Activated naive CD8-positive, alpha-beta T cell treated with anti-CD3 and anti-CD28 coated beads, Interleukin-2, amount 10 ng/mL, durations not matched to agents 7 days and 5 days (primary cell): Measurements from ENCODE around the gene PRRX2. TPM values are rescaled to one million over a fixed set of nuclear protein-coding genes. Genes with fewer than 3 reads are reported as not detected.
"Not testable (repeated sequence)": the region's sequence is repeated elsewhere in the genome, so short reads cannot be mapped to it uniquely, and the experiment has no call there.

Experiments used
- ATAC-seq: fragments of 150-1000 bp; cut with Tn5 transposase; one replicate; pipeline ENCODE4 v1.10.0; 2021; ENCODE audit warnings: low read depth, moderate library complexity
- POLR2A ChIA-PET: fragments of 350-600 bp; sonication (Branson Sonifier 250); formaldehyde crosslinking; loops from one replicate; lab custom pipeline; 2021; ENCODE audit warnings: antibody characterized with exemption; lab: Charles Lee
- DNase-seq: peaks from one replicate; pipeline ENCODE4 v3.0.0; 2021
- H3K27ac Mint-ChIP-seq: one replicate; pipeline ENCODE4 v1.8.0; 2022; ENCODE audit warnings: mild to moderate bottlenecking, mixed read lengths
- H3K27me3 Mint-ChIP-seq: one replicate; pipeline ENCODE4 v1.8.0; 2022; ENCODE audit warnings: mild to moderate bottlenecking, moderate library complexity, mixed read lengths
- H3K36me3 Mint-ChIP-seq: one replicate; pipeline ENCODE4 v1.8.0; 2021; ENCODE audit warnings: mild to moderate bottlenecking, mixed read lengths
- H3K4me1 Mint-ChIP-seq: one replicate; pipeline ENCODE4 v1.8.0; 2021; ENCODE audit warnings: mixed read lengths
- H3K4me3 Mint-ChIP-seq: one replicate; pipeline ENCODE4 v1.8.0; 2022; ENCODE audit warnings: mild to moderate bottlenecking, moderate library complexity, mixed read lengths
- H3K9me3 Mint-ChIP-seq: one replicate; pipeline ENCODE4 v1.8.0; 2021; ENCODE audit warnings: mixed read lengths
- total RNA-seq, 2 experiments: library from RNA; stranded (reverse); gene quantifications; one replicate each; pipeline ENCODE4 v1.2.3, GENCODE V29; 2021

The PRRX2 gene
- total RNA-seq, 2 experiments from 2014 or later, result not detected

GRCh38 chr9:129761901-129762369 lies 96.5 kb downstream of the PRRX2 start:
- no peaks in the 10 kb centered on the region for H3K9me3 Mint-ChIP-seq
- peaks cover 4% of the 10 kb centered on the region for H3K27me3 Mint-ChIP-seq
- H3K36me3 Mint-ChIP-seq, result no peaks in the 10 kb centered on the region
- POLR2A ChIA-PET, result no interaction called here
- no peak overlapping the region for H3K27ac Mint-ChIP-seq
- no peak overlapping the region for H3K4me3 Mint-ChIP-seq
- DNase-seq (no peak), ATAC-seq (no peak)
- peaks cover 11% of the 10 kb centered on the region for H3K4me1 Mint-ChIP-seq

- POLR2A ChIA-PET, ATAC-seq, H3K27ac Mint-ChIP-seq: not testable (repeated sequence)
Observed at GRCh38 chr9:129762370-129762984, 97.0 kb downstream of the PRRX2 start.

GRCh38 chr9:129762985-129763926 lies 97.8 kb downstream of the PRRX2 start:
- H3K9me3 Mint-ChIP-seq, result no peaks in the 10 kb centered on the region
- peaks cover 5% of the 10 kb centered on the region for H3K27me3 Mint-ChIP-seq
- ATAC-seq (no peak), DNase-seq (no peak)
- no peak overlapping the region for H3K27ac Mint-ChIP-seq
- no peak overlapping the region for H3K4me3 Mint-ChIP-seq
- peaks cover 4% of the 10 kb centered on the region for H3K4me1 Mint-ChIP-seq
- no peaks in the 10 kb centered on the region for H3K36me3 Mint-ChIP-seq
- POLR2A ChIA-PET, result no interaction called here

More at GRCh38 chr9:129762370-129762984, 97.0 kb downstream of the PRRX2 start:
- H3K27me3 Mint-ChIP-seq, H3K9me3 Mint-ChIP-seq, H3K4me3 Mint-ChIP-seq, H3K36me3 Mint-ChIP-seq, H3K4me1 Mint-ChIP-seq, DNase-seq: not testable (repeated sequence)

- ATAC-seq, result no peak
- Mint-ChIP-seq H3K4me1 (peaks cover 3% of the 10 kb centered on the region), H3K36me3 (no peaks in the 10 kb centered on the region), H3K27me3 (peaks cover 6% of the 10 kb centered on the region), H3K9me3 (no peaks in the 10 kb centered on the region), H3K27ac (no peak overlapping the region), H3K4me3 (no peak overlapping the region)
- DNase-seq, result no peak
- POLR2A ChIA-PET, result no interaction called here
Observed at GRCh38 chr9:129765764-129766317, 100.4 kb downstream of the PRRX2 start.

GRCh38 chr9:129768486-129768885 lies 103.0 kb downstream of the PRRX2 start:
- H3K4me3 Mint-ChIP-seq, result no peak overlapping the region
- peaks cover 3% of the 10 kb centered on the region for H3K4me1 Mint-ChIP-seq
- POLR2A ChIA-PET, result no interaction called here
- H3K27ac Mint-ChIP-seq, result no peak overlapping the region
- no peaks in the 10 kb centered on the region for H3K9me3 Mint-ChIP-seq
- ATAC-seq (no peak), DNase-seq (no peak)
- H3K36me3 Mint-ChIP-seq, result no peaks in the 10 kb centered on the region
- H3K27me3 Mint-ChIP-seq, result peaks cover 6% of the 10 kb centered on the region

GRCh38 chr9:129769669-129770068 lies 104.2 kb downstream of the PRRX2 start:
- Mint-ChIP-seq H3K9me3 (no peaks in the 10 kb centered on the region), H3K4me1 (peaks cover 3% of the 10 kb centered on the region), H3K4me3 (no peak overlapping the region), H3K27me3 (peaks cover 10% of the 10 kb centered on the region), H3K36me3 (no peaks in the 10 kb centered on the region), H3K27ac (no peak overlapping the region)
- ATAC-seq (no peak), DNase-seq (no peak)
- POLR2A ChIA-PET, result no interaction called here

GRCh38 chr9:129770741-129771140 lies 105.3 kb downstream of the PRRX2 start:
- Mint-ChIP-seq H3K27me3 (peaks cover 12% of the 10 kb centered on the region), H3K9me3 (no peaks in the 10 kb centered on the region), H3K4me1 (peaks cover 3% of the 10 kb centered on the region), H3K36me3 (no peaks in the 10 kb centered on the region), H3K4me3 (no peak overlapping the region), H3K27ac (no peak overlapping the region)
- ATAC-seq, result no peak
- POLR2A ChIA-PET, result no interaction called here
- no peak for DNase-seq

Other genes with a start within 250 kb of the PRRX2 start
- not detected for gene C9orf50, start 44.5 kb upstream of the PRRX2 start, total RNA-seq
- gene NTMT1, start 39.5 kb upstream of the PRRX2 start, total RNA-seq, result 10 to 100 TPM; 30.1 to 34.9 TPM
- 10 to 100 TPM; 27.8 to 29.0 TPM for gene ASB6, start 23.5 kb upstream of the PRRX2 start, total RNA-seq
- gene PTGES, start 87.4 kb downstream of the PRRX2 start, total RNA-seq, result not detected
- gene TOR1B, start 137.5 kb downstream of the PRRX2 start, total RNA-seq, result 10 to 100 TPM; 28.6 TPM
- 10 to 100 TPM; 46.6 to 47.2 TPM for gene TOR1A, start 158.5 kb downstream of the PRRX2 start, total RNA-seq
- gene C9orf78, start 169.6 kb downstream of the PRRX2 start, total RNA-seq, result 10 to 100 TPM; 71.4 to 73.4 TPM
- gene USP20, start 169.8 kb downstream of the PRRX2 start, total RNA-seq, result 100 to 1,000 TPM; 107 to 111 TPM